Mesendoderm (in vitro differentiated cells): ENCODE results near the gene MAP3K1.
A peak's percentile ranks its signal among the peaks of the same experiment; 100 is the strongest.

ENCODE experiments used
- DNase-seq: peaks from one replicate; pipeline ENCODE4 v3.0.0; 2013
- H2AK5ac ChIP-seq: 2 replicates; pipeline ENCODE4 v1.6.1; 2013; ENCODE audit warnings: low read length, inconsistent platforms
- H2BK120ac ChIP-seq: 2 replicates; pipeline ENCODE4 v1.6.1; 2013; ENCODE audit warnings: low read depth, mild to moderate bottlenecking, low read length, moderate library complexity, mixed read lengths
- H2BK15ac ChIP-seq: replicated peaks from 2 replicates; pipeline ENCODE4 v1.6.1; 2013; ENCODE audit warnings: low read depth, mild to moderate bottlenecking, moderate library complexity
- H2BK5ac ChIP-seq: 2 replicates; pipeline ENCODE4 v1.6.1; 2013; ENCODE audit warnings: low read length, inconsistent platforms
- H3K18ac ChIP-seq: 2 replicates; pipeline ENCODE4 v1.6.1; 2013; ENCODE audit warnings: mild to moderate bottlenecking, low read length, mixed read lengths
- H3K23ac ChIP-seq: one replicate; pipeline ENCODE4 v1.6.1; 2013; ENCODE audit warnings: low read length
- H3K27ac ChIP-seq: 2 replicates; pipeline ENCODE4 v1.5.1; 2013; ENCODE audit warnings: low read depth, mild to moderate bottlenecking, inconsistent platforms, low read length, moderate library complexity
- H3K27me3 ChIP-seq: 2 replicates; pipeline ENCODE4 v1.6.1; 2013; ENCODE audit warnings: low read length, control low read depth, mild to moderate bottlenecking, inconsistent platforms; ENCODE audit not compliant: insufficient read depth, poor library complexity
- H3K36me3 ChIP-seq: 2 replicates; pipeline ENCODE4 v1.6.1; 2013; ENCODE audit warnings: low read length, inconsistent platforms; ENCODE audit not compliant: control insufficient read depth, insufficient read depth
- H3K4ac ChIP-seq: one replicate; pipeline ENCODE4 v1.6.1; 2013; ENCODE audit warnings: low read depth, mild to moderate bottlenecking, low read length, moderate library complexity
- H3K4me1 ChIP-seq: 2 replicates; pipeline ENCODE4 v1.6.1; 2013; ENCODE audit warnings: low read depth, low read length, inconsistent platforms; ENCODE audit not compliant: control insufficient read depth
- H3K4me2 ChIP-seq: 2 replicates; pipeline ENCODE4 v1.6.1; 2013; ENCODE audit warnings: low read length
- H3K4me3 ChIP-seq: 2 replicates; pipeline ENCODE4 v1.5.1; 2013; ENCODE audit warnings: mild to moderate bottlenecking, low read length
- H3K56ac ChIP-seq: one replicate; pipeline ENCODE4 v1.6.1; 2013; ENCODE audit warnings: low read length
- H3K79me1 ChIP-seq: 2 replicates; pipeline ENCODE4 v1.6.1; 2013; ENCODE audit warnings: low read length, inconsistent platforms
- H3K79me2 ChIP-seq: 2 replicates; pipeline ENCODE4 v1.6.1; 2013; ENCODE audit warnings: mild to moderate bottlenecking, low read length; ENCODE audit not compliant: control insufficient read depth, insufficient read depth
- H3K9ac ChIP-seq: 2 replicates; pipeline ENCODE4 v1.6.1; 2013; ENCODE audit warnings: low read length, inconsistent platforms
- H4K5ac ChIP-seq: one replicate; pipeline ENCODE4 v1.6.1; 2013; ENCODE audit warnings: low read length
- H4K8ac ChIP-seq: one replicate; pipeline ENCODE4 v1.6.1; 2013; ENCODE audit warnings: low read depth, mild to moderate bottlenecking, control low read depth, low read length, moderate library complexity
- WGBS: extraction: QIAGEN DNeasy Blood & Tissue Kit; methylation state at CpG from one replicate; pipeline ENCODE4 v1.1.7; 2013; ENCODE audit warnings: low lambda C conversion rate, missing lambda C conversion rate; ENCODE audit not compliant: insufficient coverage; ENCODE audit errors: extremely low coverage; 5-methylcytosine and 5-hydroxymethylcytosine counted together

Gene MAP3K1

GRCh38 chr5:56919942-56920662, 104.8 kb downstream of the MAP3K1 start:
- Histone ChIP-seq H2BK15ac (no peak overlapping the region), H3K4me1 (no peaks in the 10 kb centered on the region), H3K9ac (no peak overlapping the region), H2AK5ac (no peak overlapping the region), H3K18ac (no peak overlapping the region), H3K27ac (no peak overlapping the region), H3K4me2 (no peak overlapping the region), H3K27me3 (no peaks in the 10 kb centered on the region), H3K4ac (no peak overlapping the region), H4K8ac (no peak overlapping the region), H3K23ac (no peak overlapping the region), H3K36me3 (peaks cover 11% of the 10 kb centered on the region), H3K56ac (no peak overlapping the region), H3K4me3 (no peak overlapping the region), H4K5ac (no peak overlapping the region), H3K79me1 (no peaks in the 10 kb centered on the region), H2BK120ac (no peak overlapping the region), H2BK5ac (no peak overlapping the region), H3K79me2 (no peaks in the 10 kb centered on the region)
- no CpG with 5 or more reads among the region's 1 CpG for WGBS
- DNase-seq: no peak

- DNase-seq: no peak
- H3K27me3 ChIP-seq: no peaks in the 10 kb centered on the region
- H4K5ac ChIP-seq: no peak overlapping the region
- WGBS: no CpG with 5 or more reads among the region's 6 CpGs
- no peak overlapping the region for H3K9ac ChIP-seq
- H3K23ac ChIP-seq: no peak overlapping the region
- no peak overlapping the region for H3K4me2 ChIP-seq
- no peak overlapping the region for H3K4me3 ChIP-seq
- no peak overlapping the region for H4K8ac ChIP-seq
- no peak overlapping the region for H2BK5ac ChIP-seq
- peaks cover 11% of the 10 kb centered on the region for H3K36me3 ChIP-seq
- no peaks in the 10 kb centered on the region for H3K4me1 ChIP-seq
- no peak overlapping the region for H3K27ac ChIP-seq
- no peak overlapping the region for H3K4ac ChIP-seq
- H3K79me1 ChIP-seq: no peaks in the 10 kb centered on the region
- no peak overlapping the region for H3K18ac ChIP-seq
- H2BK120ac ChIP-seq: no peak overlapping the region
- no peak overlapping the region for H3K56ac ChIP-seq
- H2BK15ac ChIP-seq: no peak overlapping the region
- H3K79me2 ChIP-seq: no peaks in the 10 kb centered on the region
- H2AK5ac ChIP-seq: no peak overlapping the region
These were observed 107.6 kb downstream of the MAP3K1 start for GRCh38 chr5:56922922-56923321.

GRCh38 chr5:56934325-56934724, 119.0 kb downstream of the MAP3K1 start:
- Histone ChIP-seq H3K79me2 (no peaks in the 10 kb centered on the region), H2AK5ac (no peak overlapping the region), H2BK15ac (no peak overlapping the region), H2BK120ac (no peak overlapping the region), H3K9ac (no peak overlapping the region), H3K36me3 (peaks cover 7% of the 10 kb centered on the region), H3K27me3 (no peaks in the 10 kb centered on the region), H3K4me1 (no peaks in the 10 kb centered on the region), H3K18ac (no peak overlapping the region), H3K4ac (no peak overlapping the region), H3K27ac (no peak overlapping the region), H3K56ac (no peak overlapping the region), H3K4me3 (no peak overlapping the region), H3K23ac (no peak overlapping the region), H4K5ac (no peak overlapping the region), H3K79me1 (no peaks in the 10 kb centered on the region), H3K4me2 (no peak overlapping the region), H2BK5ac (no peak overlapping the region), H4K8ac (no peak overlapping the region)
- WGBS: no CpG with 5 or more reads among the region's 1 CpG
- DNase-seq: no peak

GRCh38 chr5:56938858-56939257, 123.5 kb downstream of the MAP3K1 start:
- Histone ChIP-seq H3K4me3 (no peak overlapping the region), H3K9ac (no peak overlapping the region), H3K79me1 (peaks cover 4% of the 10 kb centered on the region), H3K4me2 (no peak overlapping the region), H2BK5ac (no peak overlapping the region), H2BK15ac (no peak overlapping the region), H3K36me3 (peaks cover 10% of the 10 kb centered on the region), H3K4me1 (no peaks in the 10 kb centered on the region), H4K5ac (no peak overlapping the region), H3K4ac (no peak overlapping the region), H3K56ac (no peak overlapping the region), H3K18ac (no peak overlapping the region), H2AK5ac (no peak overlapping the region), H3K79me2 (peaks cover 1% of the 10 kb centered on the region), H3K27me3 (no peaks in the 10 kb centered on the region), H3K23ac (no peak overlapping the region), H3K27ac (no peak overlapping the region), H2BK120ac (no peak overlapping the region), H4K8ac (no peak overlapping the region)
- WGBS: no CpG with 5 or more reads among the region's 1 CpG
- DNase-seq: no peak

GRCh38 chr5:56941981-56942380, 126.6 kb downstream of the MAP3K1 start:
- no peaks in the 10 kb centered on the region for H3K4me1 ChIP-seq
- DNase-seq: peak; percentile 12
- no CpG with 5 or more reads among the region's 1 CpG for WGBS
- H3K4me3 ChIP-seq: no peak overlapping the region
- H3K56ac ChIP-seq: no peak overlapping the region
- H2AK5ac ChIP-seq: no peak overlapping the region
- no peak overlapping the region for H2BK120ac ChIP-seq
- no peak overlapping the region for H3K9ac ChIP-seq
- no peak overlapping the region for H2BK5ac ChIP-seq
- H2BK15ac ChIP-seq: no peak overlapping the region
- H3K27ac ChIP-seq: no peak overlapping the region
- no peak overlapping the region for H3K18ac ChIP-seq
- peaks cover 4% of the 10 kb centered on the region for H3K79me1 ChIP-seq
- H3K79me2 ChIP-seq: peaks cover 1% of the 10 kb centered on the region
- H4K5ac ChIP-seq: no peak overlapping the region
- H3K4ac ChIP-seq: no peak overlapping the region
- H3K36me3 ChIP-seq: peaks cover 6% of the 10 kb centered on the region
- H3K4me2 ChIP-seq: no peak overlapping the region
- no peaks in the 10 kb centered on the region for H3K27me3 ChIP-seq
- no peak overlapping the region for H3K23ac ChIP-seq
- no peak overlapping the region for H4K8ac ChIP-seq
